Activated CD8-positive, alpha-beta memory T cell treated with anti-CD3 and anti-CD28 coated beads for 36 hours (primary cell): ENCODE measurements around the gene VCL. TPM values are rescaled to one million over a fixed set of nuclear protein-coding genes. Genes with fewer than 3 reads are reported as not detected.

Source experiments
- CTCF ChIA-PET: fragments of 350-600 bp; sonication (Branson Sonifier 250); formaldehyde crosslinking; loops from one replicate; lab custom pipeline; 2021; ENCODE audit warnings: antibody characterized with exemption; lab: Charles Lee
- POLR2A ChIA-PET: fragments of 350-600 bp; sonication (Branson Sonifier 250); formaldehyde crosslinking; loops from one replicate; lab custom pipeline; 2021; ENCODE audit warnings: antibody characterized with exemption; lab: Charles Lee
- total RNA-seq, 2 experiments: library from RNA; stranded (reverse); gene quantifications; one replicate each; pipeline ENCODE4 v1.2.3, GENCODE V29; 2021

The VCL gene
- total RNA-seq, 2 experiments from 2014 or later = 25.4 to 25.9 TPM

- ChIA-PET POLR2A (interaction anchor here (0.6 to 1.9 kb wide), 4 partner anchors 25 to 1081 kb away, joined by 3 to 7 read pairs (median 4); no protein-coding TSS in a partner anchor), CTCF (no interaction called here)
Observed at GRCh38 chr10:74150990-74151878, 153.3 kb downstream of the VCL start, which contains the start of gene ADK. TSS of gene ADK (plus strand) at chr10:74151221. CDS start at chr10:74151279, 58 bp downstream.

GRCh38 chr10:74151879-74152722 lies 154.2 kb downstream of the VCL start:
- CTCF ChIA-PET = no interaction called here
- POLR2A ChIA-PET = interaction anchor here (1.6 to 1.9 kb wide), 2 partner anchors 24 to 25 kb away, joined by 4 to 7 read pairs; no protein-coding TSS in a partner anchor

GRCh38 chr10:74153123-74153522 lies 155.2 kb downstream of the VCL start:
- ChIA-PET CTCF (no interaction called here), POLR2A (interaction anchor here (0.8 kb wide), 1 partner anchor 158 kb away, joined by 3 read pairs; no protein-coding TSS in a partner anchor)

DNA sequence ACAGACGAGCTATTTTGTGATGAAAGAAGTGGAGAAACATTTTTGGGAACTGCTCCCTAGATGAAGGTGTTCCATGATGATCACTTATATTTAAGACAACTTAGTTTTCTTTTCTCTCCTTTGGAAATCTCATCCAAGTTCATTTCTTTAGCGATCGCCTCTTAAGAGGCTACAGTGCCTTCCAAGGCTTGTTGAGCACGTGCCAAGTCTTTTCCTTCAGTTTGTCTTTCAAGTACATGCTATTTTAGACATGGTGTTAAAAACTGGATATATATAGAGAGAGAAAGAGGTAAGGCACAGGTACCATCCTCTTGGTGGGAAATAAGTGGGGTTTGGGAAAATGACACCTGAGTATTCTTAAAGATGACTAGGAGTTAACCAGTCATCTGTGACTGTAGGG lies 155.8 kb downstream of the VCL start:
- ChIA-PET POLR2A (interaction anchor here (0.5 to 0.8 kb wide), 3 partner anchors 13 to 158 kb away, joined by 3 to 4 read pairs (median 3); no protein-coding TSS in a partner anchor), CTCF (no interaction called here)

GRCh38 chr10:74156919-74157289 lies 159.0 kb downstream of the VCL start:
- POLR2A ChIA-PET = no interaction called here
- CTCF ChIA-PET = interaction anchor here (0.6 kb wide), 1 partner anchor 25 kb away, joined by 3 read pairs; no protein-coding TSS in a partner anchor

- POLR2A ChIA-PET = no interaction called here
- CTCF ChIA-PET = no interaction called here
Observed at GRCh38 chr10:74160013-74160412, 162.1 kb downstream of the VCL start.

DNA sequence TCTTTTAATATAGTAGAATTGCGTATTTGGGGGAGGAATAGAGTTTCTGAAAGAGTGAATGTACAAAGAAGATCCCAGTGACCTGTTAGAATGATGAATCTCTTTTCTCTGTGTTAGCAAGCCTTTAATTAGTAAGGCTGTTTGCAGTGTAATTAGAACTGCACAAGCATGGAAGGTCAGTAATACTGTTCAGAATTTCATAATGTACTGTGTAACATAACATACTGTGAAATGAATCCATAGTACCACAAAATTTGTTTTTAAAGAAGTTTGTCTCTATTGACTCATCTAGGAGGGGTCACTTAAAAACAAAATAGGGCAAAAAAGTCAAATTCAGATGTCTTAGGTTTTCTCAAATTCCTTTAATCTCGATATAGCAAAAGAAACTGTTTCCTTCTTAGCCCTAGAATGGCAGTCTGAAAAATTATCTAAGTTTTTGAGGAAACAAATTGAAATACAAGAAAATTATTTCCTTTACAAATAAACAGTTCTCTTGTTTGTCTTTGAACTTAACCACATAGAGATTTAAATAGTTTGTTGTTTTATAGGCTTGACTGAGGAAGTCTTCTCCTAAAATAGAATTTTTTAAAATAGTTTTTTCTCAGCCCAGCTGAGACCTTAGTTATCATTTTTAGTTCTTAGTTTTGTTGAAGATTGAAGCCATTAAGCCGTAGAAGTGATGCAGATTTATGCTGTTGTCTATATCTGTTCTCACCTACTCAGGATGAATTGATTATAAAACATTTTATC lies 165.6 kb downstream of the VCL start:
- CTCF ChIA-PET = no interaction called here

DNA sequence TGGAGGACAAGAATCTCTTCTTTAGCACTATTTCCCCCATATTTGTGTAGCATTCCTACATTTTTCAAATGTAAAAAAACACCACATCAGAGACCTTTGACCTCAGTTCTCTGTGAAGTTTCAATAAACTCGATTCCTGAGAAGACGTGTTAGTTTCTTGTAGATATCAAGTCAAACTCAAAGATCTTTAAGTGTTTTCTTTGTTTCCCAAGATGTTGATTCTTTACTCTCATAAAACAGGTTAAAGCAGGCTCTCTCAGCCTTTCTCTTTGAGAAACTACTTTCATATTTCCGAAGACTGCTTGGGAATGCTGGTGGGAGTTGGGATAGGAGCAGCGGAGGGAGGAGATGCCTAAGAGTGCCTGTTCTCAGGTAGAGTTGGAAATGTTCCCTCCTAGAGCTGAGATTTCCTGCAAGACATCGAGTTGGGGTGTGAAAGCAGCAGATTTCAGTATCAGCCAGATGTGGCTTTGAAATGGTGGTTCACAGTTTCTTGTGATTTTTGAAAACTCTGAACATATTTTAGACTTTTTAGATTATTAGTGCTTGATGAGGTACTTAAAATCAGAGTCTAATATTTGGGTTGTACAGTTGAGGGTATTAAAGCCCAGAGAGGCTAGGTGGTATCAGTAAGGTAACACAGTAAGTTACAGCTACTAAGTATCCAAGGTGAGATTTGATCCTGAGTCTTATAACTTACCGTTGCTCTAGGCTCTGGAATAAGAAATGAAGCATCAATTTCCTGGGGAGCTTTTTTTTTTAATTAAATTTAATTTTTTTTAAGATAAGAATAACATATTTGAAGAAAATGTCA lies 167.0 kb downstream of the VCL start:
- CTCF ChIA-PET = no interaction called here
- POLR2A ChIA-PET = no interaction called here

More for the DNA sequence above, 165.6 kb downstream of the VCL start:
- POLR2A ChIA-PET = no interaction called here

GRCh38 chr10:74165530-74165901 lies 167.6 kb downstream of the VCL start:
- CTCF ChIA-PET = no interaction called here
- POLR2A ChIA-PET = no interaction called here

DNA sequence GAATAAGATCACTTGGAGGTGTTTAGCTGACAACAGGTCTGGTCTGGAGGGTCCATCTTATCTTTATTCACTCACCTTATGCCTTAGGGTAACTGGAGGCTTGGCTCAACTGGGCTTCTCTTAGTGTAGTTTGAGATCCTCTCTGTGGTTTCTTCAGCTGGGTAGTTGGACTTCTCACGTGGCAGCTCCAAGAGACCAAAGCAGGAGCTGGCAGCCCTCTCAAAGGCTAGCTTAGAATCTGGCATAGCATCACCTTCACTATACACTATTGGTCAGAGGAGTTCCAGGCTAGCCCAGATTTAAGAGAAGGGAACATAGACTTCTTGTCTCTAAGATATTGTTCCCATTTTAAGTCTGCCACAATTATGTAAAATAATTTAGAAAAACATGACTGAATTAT lies 169.5 kb downstream of the VCL start:
- ChIA-PET POLR2A (interaction anchor here (0.6 kb wide), 1 partner anchor 10 kb away, joined by 8 read pairs; no protein-coding TSS in a partner anchor), CTCF (no interaction called here)

Other genes with a start within 250 kb of the VCL start
- gene CHCHD1, start 216.1 kb upstream of the VCL start, total RNA-seq = 10 to 100 TPM; 34.9 to 36.2 TPM
- gene ZSWIM8, start 212.5 kb upstream of the VCL start, total RNA-seq = 10 to 100 TPM; 45.9 to 50.5 TPM
- gene NDST2, start 186.5 kb upstream of the VCL start, total RNA-seq = 10 to 100 TPM; 38.5 to 41.6 TPM
- gene CAMK2G, start 123.6 kb upstream of the VCL start, total RNA-seq = 10 to 100 TPM; 15.8 to 16.2 TPM
- under 1 TPM; 0.25 to 0.38 TPM for gene PLAU, start 87.0 kb upstream of the VCL start, total RNA-seq
- gene AP3M1, start 152.7 kb downstream of the VCL start, total RNA-seq = 10 to 100 TPM; 56.6 to 58.0 TPM
- 10 to 100 TPM; 62.6 to 64.5 TPM for gene ADK, start 153.1 kb downstream of the VCL start, total RNA-seq